ENCODE data around the gene KCNA10.

- TF ChIP-seq, protein P1, sequence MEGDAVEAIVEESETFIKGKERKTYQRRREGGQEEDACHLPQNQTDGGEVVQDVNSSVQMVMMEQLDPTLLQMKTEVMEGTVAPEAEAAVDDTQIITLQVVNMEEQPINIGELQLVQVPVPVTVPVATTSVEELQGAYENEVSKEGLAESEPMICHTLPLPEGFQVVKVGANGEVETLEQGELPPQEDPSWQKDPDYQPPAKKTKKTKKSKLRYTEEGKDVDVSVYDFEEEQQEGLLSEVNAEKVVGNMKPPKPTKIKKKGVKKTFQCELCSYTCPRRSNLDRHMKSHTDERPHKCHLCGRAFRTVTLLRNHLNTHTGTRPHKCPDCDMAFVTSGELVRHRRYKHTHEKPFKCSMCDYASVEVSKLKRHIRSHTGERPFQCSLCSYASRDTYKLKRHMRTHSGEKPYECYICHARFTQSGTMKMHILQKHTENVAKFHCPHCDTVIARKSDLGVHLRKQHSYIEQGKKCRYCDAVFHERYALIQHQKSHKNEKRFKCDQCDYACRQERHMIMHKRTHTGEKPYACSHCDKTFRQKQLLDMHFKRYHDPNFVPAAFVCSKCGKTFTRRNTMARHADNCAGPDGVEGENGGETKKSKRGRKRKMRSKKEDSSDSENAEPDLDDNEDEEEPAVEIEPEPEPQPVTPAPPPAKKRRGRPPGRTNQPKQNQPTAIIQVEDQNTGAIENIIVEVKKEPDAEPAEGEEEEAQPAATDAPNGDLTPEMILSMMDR (IDR thresholded peaks at IDR 0.05; ENCODE audit: insufficient read depth, low read depth, low read length), result no peak
- TF ChIP-seq EZH2 (IDR thresholded peaks at IDR 0.05; ENCODE audit: insufficient read depth, low read length), result no peak
These were observed 19.9 kb upstream of the KCNA10 start for GRCh38 chr1:110538921-110539320.

Data from astrocyte (in vitro differentiated cells and primary cell).